Natural killer cell (primary cell): Measurements from ENCODE around the gene BLOC1S1. TPM values are rescaled to one million over a fixed set of nuclear protein-coding genes. Genes with fewer than 3 reads are reported as not detected.

Experiments
- ATAC-seq, 3 donors: fragments of 150-1000 bp in 2 of 3; fragments of 200-7000 bp in 1 of 3; cut with Tn5 transposase; 1 replicate in 1 of 3; 2 replicates in 2 of 3; pipeline ENCODE4 v1.10.0; 2021; ENCODE audit warnings: mild to moderate bottlenecking in 2 of 3, moderate library complexity in 2 of 3
- DNase-seq, 2 donors: peaks; one replicate each; pipeline versions ENCODE4 v3.0.0 to v3.0.0-alpha.2; 2013 to 2021; ENCODE audit warnings: mixed read lengths in 1 of 2
- H3K27ac ChIP-seq: one replicate; pipeline ENCODE4 v1.5.1; 2013; ENCODE audit warnings: mild to moderate bottlenecking, low read length
- H3K27me3 ChIP-seq: one replicate; pipeline ENCODE4 v1.6.1; 2013; ENCODE audit warnings: low read length; ENCODE audit not compliant: control insufficient read depth, insufficient read depth
- H3K36me3 ChIP-seq: one replicate; pipeline ENCODE4 v1.6.1; 2013; ENCODE audit warnings: low read length; ENCODE audit not compliant: control insufficient read depth, insufficient read depth
- H3K4me1 ChIP-seq: one replicate; pipeline ENCODE4 v1.6.1; 2013; ENCODE audit warnings: low read length; ENCODE audit not compliant: control insufficient read depth, insufficient read depth
- H3K4me3 ChIP-seq: one replicate; pipeline ENCODE4 v1.5.1; 2013; ENCODE audit warnings: low read length
- H3K9me3 ChIP-seq: one replicate; pipeline ENCODE4 v1.6.1; 2013; ENCODE audit warnings: low read length; ENCODE audit not compliant: control insufficient read depth, insufficient read depth
- H3K27ac Mint-ChIP-seq, 2 donors: one replicate each; pipeline ENCODE4 v1.8.0; 2022; ENCODE audit warnings: mild to moderate bottlenecking in 2 of 2, mixed read lengths in 2 of 2, moderate library complexity in 1 of 2
- H3K27me3 Mint-ChIP-seq, 2 donors: one replicate each; pipeline ENCODE4 v1.8.0; 2022; ENCODE audit warnings: low read depth in 2 of 2, mixed read lengths in 2 of 2
- H3K36me3 Mint-ChIP-seq: one replicate; pipeline ENCODE4 v1.8.0; 2022; ENCODE audit warnings: mixed read lengths
- H3K4me1 Mint-ChIP-seq, 2 donors: one replicate each; pipeline ENCODE4 v1.8.0; 2022; ENCODE audit warnings: mixed read lengths in 2 of 2
- H3K4me3 Mint-ChIP-seq: one replicate; pipeline ENCODE4 v1.8.0; 2022; ENCODE audit warnings: mild to moderate bottlenecking, moderate library complexity, mixed read lengths
- H3K9me3 Mint-ChIP-seq, 2 donors: one replicate each; pipeline ENCODE4 v1.8.0; 2022; ENCODE audit warnings: mixed read lengths in 2 of 2
- whole genome bisulfite sequencing: methylation state at CpG from one replicate; pipeline ENCODE4 v1.1.7; 2013; ENCODE audit warnings: missing lambda C conversion rate; ENCODE audit not compliant: insufficient coverage; 5-methylcytosine and 5-hydroxymethylcytosine counted together
- intact Hi-C: fragments of 100-400 bp; cut with micrococcal nuclease; formaldehyde crosslinking; loops from one replicate; pipeline ENCODE4 v1.14.2; 2022
- total RNA-seq, 4 donors: library from RNA; stranded (reverse); fragments of 120-200 nt in 1 of 4; gene quantifications; one replicate each; pipeline versions ENCODE4 v1.2.3 to v1.2.4, GENCODE V29; 2013 to 2022
- TF ChIP-seq, protein P1 (sequence below): fragments of 200-600 bp; IDR thresholded peaks from one replicate; pipeline ENCODE4 v1.8.0; 2022; ENCODE audit warnings: antibody characterized with exemption

Gene BLOC1S1
- total RNA-seq, 3 donors from 2014 or later (not counting 1 experiment from before 2014, with no cell fraction given) = 75.8 to 83.7 (median 81.0) TPM

DNA sequence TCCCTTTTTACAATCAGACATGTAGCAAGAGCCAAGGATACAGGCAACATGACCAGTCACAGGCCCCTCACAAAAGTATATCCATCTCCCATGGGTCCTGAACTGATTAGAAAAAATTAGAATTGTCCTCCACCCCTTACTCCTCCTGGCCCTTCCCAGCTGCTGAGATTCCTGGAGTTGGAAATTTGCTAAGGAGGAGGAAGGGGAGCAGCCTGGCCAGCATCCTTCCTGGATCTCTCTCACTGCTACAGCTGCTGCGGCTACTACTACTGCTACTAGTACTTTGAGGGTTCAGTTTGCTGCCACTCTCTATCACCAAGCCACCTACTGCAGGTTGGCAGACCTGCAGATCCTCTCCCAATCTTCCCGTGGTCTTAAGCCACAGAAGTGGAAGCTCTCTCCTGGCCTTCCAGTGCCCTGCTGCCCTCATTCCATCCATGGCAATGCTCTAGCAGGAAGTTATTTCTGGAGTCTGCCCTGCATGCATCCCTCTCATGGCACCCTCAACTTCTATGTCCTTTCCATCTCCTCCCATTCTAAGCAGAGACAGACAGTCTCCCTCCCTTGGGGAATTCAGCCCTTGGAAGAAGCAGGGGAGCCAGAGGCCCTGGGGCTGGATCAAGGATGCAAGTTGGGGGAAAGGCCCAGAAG, 9.2 kb upstream of the BLOC1S1 start:
- 92% methylated on average over 2 of the region's 2 CpGs for WGBS
- DNase-seq (no peak), ATAC-seq (no peak)
- peaks cover 27 to 30% of the 10 kb centered on the region in 2 donors for H3K27me3 Mint-ChIP-seq
- H3K4me3 Mint-ChIP-seq = peak overlapping the region; percentile 80
- peaks cover 14 to 17% of the 10 kb centered on the region in 2 donors for H3K4me1 Mint-ChIP-seq
- peak overlapping the region in 1 of 2 donors; percentile 12 for H3K27ac Mint-ChIP-seq
- Histone ChIP-seq H3K4me3 (no peak overlapping the region), H3K27ac (no peak overlapping the region), H3K4me1 (peaks cover 18% of the 10 kb centered on the region), H3K36me3 (no peaks in the 10 kb centered on the region), H3K9me3 (no peaks in the 10 kb centered on the region), H3K27me3 (peaks cover 17% of the 10 kb centered on the region)
- intact Hi-C loops = no loop called here
- TF ChIP-seq, protein P1, sequence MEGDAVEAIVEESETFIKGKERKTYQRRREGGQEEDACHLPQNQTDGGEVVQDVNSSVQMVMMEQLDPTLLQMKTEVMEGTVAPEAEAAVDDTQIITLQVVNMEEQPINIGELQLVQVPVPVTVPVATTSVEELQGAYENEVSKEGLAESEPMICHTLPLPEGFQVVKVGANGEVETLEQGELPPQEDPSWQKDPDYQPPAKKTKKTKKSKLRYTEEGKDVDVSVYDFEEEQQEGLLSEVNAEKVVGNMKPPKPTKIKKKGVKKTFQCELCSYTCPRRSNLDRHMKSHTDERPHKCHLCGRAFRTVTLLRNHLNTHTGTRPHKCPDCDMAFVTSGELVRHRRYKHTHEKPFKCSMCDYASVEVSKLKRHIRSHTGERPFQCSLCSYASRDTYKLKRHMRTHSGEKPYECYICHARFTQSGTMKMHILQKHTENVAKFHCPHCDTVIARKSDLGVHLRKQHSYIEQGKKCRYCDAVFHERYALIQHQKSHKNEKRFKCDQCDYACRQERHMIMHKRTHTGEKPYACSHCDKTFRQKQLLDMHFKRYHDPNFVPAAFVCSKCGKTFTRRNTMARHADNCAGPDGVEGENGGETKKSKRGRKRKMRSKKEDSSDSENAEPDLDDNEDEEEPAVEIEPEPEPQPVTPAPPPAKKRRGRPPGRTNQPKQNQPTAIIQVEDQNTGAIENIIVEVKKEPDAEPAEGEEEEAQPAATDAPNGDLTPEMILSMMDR = no peak
- no peaks in the 10 kb centered on the region for H3K9me3 Mint-ChIP-seq
- H3K36me3 Mint-ChIP-seq = no peaks in the 10 kb centered on the region

DNA sequence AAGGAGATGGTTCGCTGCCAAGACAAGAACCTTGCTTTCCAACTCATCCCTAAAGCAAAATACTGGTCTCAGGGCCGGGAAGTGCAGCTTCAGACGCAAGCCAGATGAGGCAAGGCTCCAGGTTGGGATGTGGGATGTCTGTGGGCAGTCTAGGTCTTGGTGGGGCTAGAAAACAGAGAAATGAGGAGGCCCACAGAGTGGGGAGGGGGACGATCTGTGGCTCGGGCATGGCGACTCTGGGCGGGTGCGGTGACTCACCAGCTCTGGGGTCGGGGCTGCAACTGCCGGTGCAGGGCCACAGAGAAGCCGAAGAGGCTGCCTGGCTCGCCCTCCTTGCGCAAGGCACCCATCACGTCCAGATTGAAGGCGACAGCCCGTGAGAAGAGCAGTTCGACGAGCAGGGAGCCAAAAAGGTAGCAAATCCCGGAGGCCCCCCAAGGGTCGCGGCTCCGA, 8.6 kb upstream of the BLOC1S1 start:
- Histone ChIP-seq H3K4me1 (peaks cover 18% of the 10 kb centered on the region), H3K36me3 (no peaks in the 10 kb centered on the region), H3K27ac (no peak overlapping the region), H3K27me3 (peaks cover 17% of the 10 kb centered on the region), H3K9me3 (no peaks in the 10 kb centered on the region), H3K4me3 (peak overlapping the region; percentile 21)
- Mint-ChIP-seq H3K27me3 (peaks cover 30% of the 10 kb centered on the region in 2 donors), H3K9me3 (no peaks in the 10 kb centered on the region), H3K4me3 (peak overlapping the region; percentile 80), H3K27ac (peak overlapping the region in 1 of 2 donors; percentile 12), H3K36me3 (no peaks in the 10 kb centered on the region), H3K4me1 (peaks cover 14 to 17% of the 10 kb centered on the region in 2 donors)
- TF ChIP-seq, protein P1 = no peak
- intact Hi-C loops = no loop called here
- ATAC-seq (peak in 2 of 3 donors; percentile 50 to 57), DNase-seq (no peak)
- WGBS = 19% methylated on average over 22 of the region's 22 CpGs

DNA sequence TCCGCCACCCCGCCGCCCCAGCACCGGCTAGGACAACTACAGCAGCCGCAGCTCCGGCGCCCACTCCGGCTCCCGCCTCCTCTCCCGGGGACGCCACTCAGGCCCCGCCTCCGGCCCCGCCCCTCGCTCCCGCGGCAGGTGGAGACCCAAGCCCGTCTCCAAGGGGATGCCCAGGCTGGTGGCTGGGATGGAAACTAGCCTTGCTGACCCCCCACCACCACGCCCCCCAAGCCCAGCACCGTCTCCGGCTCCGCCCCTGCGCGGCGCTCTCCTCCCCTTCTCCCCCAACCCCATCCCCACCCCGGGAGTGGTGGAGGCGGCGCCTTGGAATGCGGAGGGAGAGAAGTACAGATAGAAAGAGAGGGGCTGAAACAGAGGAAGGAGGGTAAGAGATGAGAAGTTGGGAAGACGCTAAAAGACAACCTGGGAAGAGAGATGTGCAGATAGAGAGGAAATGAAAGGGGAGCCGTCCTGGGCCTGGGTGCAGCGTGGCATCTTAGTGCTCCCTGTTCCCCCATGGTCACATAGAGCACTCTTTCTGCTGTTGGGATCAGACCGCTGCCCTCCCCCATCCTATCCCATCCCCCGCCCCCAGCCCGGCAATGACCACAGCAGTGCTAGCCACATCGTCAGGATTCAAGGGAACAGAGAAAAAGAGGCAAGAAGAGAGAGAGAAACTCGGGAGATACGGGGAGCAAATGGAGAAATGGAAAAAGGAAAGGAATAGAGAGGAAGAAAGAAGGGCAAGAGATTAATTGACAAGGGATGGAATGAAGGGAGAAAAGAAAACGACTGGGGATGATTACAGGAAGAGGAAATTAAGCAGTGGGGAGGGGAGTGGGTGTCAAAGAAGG, 7.8 kb upstream of the BLOC1S1 start, which contains the start of gene ITGA7:
Gene ITGA7, minus strand, starts transcription at position 64 of the 854 bp plus-strand sequence. CDS start 222 bp downstream, outside the sequence.
- Histone ChIP-seq H3K9me3 (no peaks in the 10 kb centered on the region), H3K27me3 (peaks cover 17% of the 10 kb centered on the region), H3K4me3 (peak within 1 kb of the TSS; percentile 25), H3K4me1 (peaks cover 18% of the 10 kb centered on the region), H3K36me3 (no peaks in the 10 kb centered on the region), H3K27ac (no peak within 1 kb of the TSS)
- TF ChIP-seq, protein P1 = no peak
- no peaks in the 10 kb centered on the region for H3K36me3 Mint-ChIP-seq
- ATAC-seq (peak; percentile 63 to 83 (median 76)), DNase-seq (peak; percentile 33 to 68)
- H3K4me1 Mint-ChIP-seq = peaks cover 14 to 17% of the 10 kb centered on the region in 2 donors
- intact Hi-C loops = no loop called here
- H3K4me3 Mint-ChIP-seq = peak within 1 kb of the TSS; percentile 85
- peaks cover 30% of the 10 kb centered on the region in 2 donors for H3K27me3 Mint-ChIP-seq
- no peaks in the 10 kb centered on the region for H3K9me3 Mint-ChIP-seq
- WGBS = under 1% methylated on average over 30 of the region's 39 CpGs
- peak within 1 kb of the TSS in 1 of 2 donors; percentile 23 for H3K27ac Mint-ChIP-seq
